NCI-H345 (cell line): Measurements from ENCODE around the gene CNTN6.
"Not testable (repeated sequence)": the region's sequence is repeated elsewhere in the genome, so short reads cannot be mapped to it uniquely, and the experiment has no call there.

ENCODE experiments used
- DNase-seq: peaks from one replicate; lab custom pipeline; 2025; lab: John Stamatoyannopoulos, UW

CNTN6 gene

GRCh38 chr3:1288805-1289494 is 196.1 kb downstream of the CNTN6 start:
- no peak for DNase-seq

- DNase-seq, result no peak
These were observed 199.8 kb downstream of the CNTN6 start for GRCh38 chr3:1292571-1293071.

GRCh38 chr3:1294586-1294985 is 201.8 kb downstream of the CNTN6 start:
- DNase-seq, result no peak

GRCh38 chr3:1318296-1319005 is 225.6 kb downstream of the CNTN6 start:
- DNase-seq, result no peak

DNA sequence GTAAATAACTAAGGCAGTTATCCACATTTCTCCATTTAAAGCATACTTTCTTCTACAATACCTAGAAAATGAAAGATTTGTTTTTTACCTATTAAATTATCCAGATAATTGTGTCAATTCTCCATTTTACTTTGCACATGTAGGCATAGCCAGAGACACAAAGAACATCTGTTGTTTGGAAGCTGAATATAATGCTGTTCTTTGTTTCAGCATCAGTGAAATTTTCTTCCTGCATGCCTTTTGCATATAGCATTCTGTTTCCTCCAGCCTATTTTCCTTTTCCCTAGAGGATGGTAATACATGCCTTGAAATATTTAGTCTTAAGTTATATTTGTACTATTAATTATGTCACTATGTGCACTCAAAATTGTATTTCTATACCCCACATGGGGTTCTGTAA is 233.7 kb downstream of the CNTN6 start:
- DNase-seq, result no peak

DNA sequence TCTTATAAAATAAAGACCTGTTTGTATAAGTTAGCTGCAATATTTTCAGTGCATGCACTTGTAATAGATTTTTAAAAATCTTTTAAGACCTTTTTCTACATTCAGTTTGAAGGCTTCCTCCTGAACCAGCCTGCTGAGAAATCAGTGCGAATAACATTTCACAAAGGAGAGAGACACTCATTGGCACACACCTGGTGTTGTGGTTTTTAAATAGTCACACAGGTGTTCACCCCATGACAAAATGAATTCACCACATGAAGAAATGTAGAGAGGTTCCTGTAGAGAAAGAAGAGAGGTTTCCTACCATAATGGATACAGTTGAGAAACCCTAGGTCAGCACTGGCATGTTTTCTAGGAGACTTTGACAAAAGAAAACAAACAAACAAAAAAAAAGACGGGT is 237.3 kb downstream of the CNTN6 start:
- DNase-seq, result no peak

DNA sequence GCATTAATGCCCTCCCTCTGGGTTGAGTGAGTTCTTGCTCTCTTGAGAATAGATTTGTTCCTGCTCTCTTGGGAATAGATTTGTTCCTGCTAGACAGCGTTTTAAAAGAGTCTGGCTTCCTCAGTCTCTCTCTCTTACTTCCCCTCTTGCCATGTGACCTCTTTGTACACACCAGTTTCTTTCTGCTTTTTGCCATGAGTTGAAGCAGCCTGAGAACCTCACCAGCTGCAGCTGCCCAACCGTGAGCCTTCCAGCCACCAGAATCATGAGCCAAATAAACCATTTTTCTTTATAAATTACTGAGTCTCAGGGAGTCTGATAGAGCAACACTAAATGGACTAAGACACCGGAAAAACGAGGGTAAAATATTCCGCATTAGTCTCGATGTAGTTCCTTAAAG is 253.6 kb downstream of the CNTN6 start:
- no peak for DNase-seq

DNA sequence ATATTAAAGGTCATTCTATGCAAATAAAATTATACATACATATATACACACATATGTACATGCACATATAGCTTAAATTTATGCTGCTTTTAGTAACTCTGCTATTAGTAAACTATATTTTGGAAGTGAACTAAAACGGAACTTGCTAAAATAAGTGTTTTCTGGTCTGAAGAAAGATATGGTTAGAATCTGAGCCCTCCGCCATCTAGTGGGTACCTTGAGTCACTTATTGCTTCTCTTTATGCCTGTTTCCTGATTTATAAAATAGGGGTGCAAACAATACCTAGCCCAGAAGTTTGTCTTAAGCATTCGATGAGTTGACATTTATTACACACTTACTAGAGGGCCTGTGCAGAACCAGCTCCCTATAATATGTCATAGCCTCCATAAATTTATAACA is 255.7 kb downstream of the CNTN6 start:
- no peak for DNase-seq

DNA sequence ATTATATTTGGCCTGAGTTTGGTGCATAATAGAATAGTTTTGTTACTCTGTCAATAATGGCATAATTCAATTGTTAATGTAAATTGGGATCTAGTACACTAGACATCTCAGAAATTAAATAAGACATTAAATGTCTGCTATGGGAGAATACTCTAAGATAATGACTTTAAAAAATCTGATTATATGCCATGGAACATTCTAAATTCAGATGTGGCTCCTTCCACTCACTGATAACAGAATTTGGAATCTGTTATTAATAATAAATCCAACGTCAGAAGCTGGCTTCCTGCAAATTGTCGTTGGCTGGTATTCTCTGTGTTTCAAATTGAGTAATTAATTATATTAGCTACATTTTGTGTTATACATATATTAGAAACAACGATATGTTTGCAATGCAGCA is 258.1 kb downstream of the CNTN6 start:
- DNase-seq, result no peak

DNA sequence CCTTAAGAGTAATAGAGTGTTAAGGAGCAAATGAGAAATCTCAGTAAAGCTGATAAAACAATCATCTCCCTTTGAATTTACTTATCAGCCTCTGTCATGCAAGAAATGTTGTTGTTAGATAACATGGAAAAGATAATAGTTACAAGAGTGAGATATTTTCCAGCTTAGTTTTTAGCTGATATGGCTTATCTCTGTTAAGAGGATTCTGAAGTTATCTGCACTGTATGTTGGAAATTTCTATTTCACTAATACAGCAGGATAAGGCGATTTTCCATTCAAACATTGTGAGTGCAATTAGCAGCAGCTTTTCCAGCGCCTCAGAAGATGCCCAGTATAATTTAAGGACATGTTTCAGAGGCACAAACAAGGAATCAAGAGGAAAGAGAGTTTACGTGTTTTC is 262.9 kb downstream of the CNTN6 start:
- DNase-seq, result no peak

DNA sequence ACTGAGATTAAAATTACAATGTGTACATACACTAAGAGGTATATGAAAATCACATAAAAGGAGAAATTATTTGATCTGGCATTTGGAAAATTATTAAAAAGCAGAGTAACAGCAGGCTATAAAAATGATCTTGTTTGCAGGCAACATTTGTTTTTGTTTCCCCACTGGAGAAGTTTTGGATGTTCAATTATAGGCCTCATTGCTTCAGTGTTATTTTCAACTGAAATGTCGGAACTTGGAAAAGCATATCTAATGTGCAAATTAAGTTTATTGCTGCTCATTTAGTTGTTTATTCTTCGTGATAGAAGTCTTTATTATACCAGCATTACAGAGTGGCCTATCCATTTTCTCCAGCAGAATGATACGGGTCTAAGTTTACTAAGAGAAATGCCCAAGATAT is 263.3 kb downstream of the CNTN6 start:
- DNase-seq, result no peak

GRCh38 chr3:1365528-1365927 is 272.7 kb downstream of the CNTN6 start:
- no peak for DNase-seq

GRCh38 chr3:1374471-1374870 is 281.6 kb downstream of the CNTN6 start:
- no peak for DNase-seq

DNA sequence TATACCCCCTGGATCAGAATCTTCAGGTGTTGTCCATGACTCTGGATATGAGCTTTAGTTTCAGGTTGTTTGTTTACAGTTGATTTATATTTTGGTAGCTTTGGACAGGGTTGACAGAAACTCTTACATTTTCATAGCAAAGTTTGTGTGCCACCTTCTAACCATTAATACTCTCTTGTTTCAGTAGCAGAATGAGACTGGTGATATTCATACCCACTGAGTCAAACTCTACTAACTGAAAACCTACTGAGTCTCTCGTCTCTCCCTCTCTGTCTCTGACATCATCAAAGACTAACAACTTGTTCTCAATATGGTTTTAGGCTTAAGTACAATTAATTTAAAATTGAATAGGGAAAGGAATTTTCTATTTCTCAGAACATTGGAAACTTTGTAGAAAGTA is 282.3 kb downstream of the CNTN6 start:
- DNase-seq, result no peak

- no peak for DNase-seq
These were observed 288.3 kb downstream of the CNTN6 start for GRCh38 chr3:1380926-1381646.

DNA sequence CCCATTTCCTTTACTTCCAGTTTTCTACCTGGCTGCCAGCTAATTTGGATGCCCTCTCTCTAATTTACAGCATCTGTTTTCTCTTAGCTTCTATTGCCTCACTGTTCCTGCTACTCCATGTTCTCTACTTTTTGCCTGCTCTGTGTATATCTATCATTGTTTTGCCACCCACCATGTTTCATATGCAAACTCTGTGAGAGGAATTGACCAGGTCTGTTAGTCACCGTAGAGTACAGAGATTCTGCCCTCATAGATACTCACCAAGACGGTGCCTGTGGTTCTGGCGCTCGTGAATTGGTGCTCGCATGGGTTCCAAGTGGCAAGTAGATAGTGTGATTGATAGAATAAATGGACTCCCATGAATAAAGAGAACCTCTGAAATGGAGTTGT is 288.8 kb downstream of the CNTN6 start:
- DNase-seq, result no peak

DNA sequence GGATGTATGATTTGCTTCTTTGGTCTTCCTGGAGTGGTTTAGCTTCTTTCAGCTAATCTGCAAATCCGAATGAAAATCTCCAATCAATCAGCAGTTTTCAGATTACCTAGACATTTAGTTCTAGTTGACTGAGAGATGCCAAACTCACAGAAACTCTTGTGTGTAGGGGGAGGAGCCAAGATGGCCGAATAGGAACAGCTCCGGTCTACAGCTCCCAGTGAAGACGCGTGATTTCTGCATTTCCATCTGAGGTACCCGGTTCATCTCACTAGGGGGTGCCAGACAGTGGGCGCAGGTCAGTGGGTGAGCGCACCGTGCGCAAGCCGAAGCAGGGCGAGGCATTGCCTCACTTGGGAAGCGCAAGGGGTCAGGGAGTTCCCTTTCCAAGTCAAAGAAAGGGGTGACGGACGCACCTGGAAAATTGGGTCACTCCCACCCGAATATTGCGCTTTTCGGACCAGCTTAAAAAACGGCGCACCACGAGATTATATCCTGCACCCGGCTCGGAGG is 294.6 kb downstream of the CNTN6 start:
- DNase-seq, result not testable (repeated sequence)

DNA sequence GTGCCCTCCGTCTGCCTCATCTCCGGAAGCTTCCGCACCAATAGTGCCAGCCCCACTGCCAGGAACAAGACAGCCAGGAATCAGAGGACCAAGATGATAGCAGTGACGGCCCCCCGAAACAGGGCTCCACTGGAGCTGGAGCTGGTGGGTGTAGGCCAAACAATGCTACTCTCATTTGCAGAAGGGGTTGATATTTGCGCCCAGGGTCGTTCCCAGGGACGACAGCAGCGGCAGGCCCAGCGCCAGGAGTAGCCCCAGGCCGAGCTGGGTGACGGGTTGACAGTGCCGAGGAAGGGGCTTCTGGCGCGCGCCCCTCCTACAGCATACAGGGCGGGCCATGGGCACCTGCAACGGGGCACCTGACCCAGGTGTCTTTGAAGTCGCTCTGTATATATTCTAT is 301.4 kb downstream of the CNTN6 start:
- no peak for DNase-seq

DNA sequence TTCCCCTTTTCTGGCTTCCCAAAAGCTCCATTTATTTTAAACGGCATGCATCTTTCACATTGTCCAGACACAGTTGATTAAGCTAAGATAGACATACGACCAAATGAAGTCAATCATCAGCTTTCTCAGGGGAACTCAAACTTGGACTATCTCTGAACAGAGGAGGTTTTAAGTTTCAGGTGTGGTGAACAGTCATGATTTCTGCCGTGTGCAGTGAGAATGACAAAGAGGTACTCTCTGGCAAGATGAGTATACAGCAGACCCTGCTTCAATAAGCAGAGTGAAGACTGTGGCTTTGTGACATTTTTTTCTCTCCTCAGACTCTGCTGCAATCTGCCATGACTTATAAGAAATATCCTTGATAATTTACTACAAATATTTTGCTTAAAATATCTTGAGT is 307.7 kb downstream of the CNTN6 start:
- no peak for DNase-seq

DNA sequence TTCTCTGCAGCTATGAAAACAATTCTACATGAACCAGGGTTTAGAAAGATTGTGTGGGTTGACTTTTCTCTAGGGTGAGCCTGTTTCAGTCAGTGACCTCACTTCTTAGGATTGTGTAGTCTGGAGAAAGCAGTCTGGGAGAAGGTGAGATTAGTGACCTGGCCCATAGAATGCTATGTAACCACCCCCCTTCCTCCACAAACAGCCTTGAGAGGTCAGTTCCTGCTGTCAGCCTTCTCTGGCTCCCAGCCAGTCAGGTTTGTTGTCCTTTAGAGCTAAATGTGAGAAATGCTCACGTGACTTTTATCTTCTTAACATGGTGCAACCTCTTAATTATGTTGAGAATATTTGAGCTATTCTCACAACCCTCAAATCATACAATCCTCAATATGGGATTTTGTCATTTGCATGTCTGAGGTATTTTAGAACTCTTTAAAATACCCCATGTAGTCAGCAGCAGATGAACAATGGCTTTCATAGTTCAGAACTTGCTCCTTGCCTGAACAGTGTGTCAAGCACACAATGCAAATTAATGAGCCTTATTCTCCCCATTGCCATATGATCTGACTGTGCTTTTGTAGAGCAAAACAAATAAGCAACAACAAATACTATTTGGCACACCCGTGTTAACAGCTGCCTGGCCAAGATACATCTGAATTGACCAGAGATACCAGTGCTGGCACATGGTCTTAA is 311.6 kb downstream of the CNTN6 start:
- DNase-seq, result peak; percentile 66

DNA sequence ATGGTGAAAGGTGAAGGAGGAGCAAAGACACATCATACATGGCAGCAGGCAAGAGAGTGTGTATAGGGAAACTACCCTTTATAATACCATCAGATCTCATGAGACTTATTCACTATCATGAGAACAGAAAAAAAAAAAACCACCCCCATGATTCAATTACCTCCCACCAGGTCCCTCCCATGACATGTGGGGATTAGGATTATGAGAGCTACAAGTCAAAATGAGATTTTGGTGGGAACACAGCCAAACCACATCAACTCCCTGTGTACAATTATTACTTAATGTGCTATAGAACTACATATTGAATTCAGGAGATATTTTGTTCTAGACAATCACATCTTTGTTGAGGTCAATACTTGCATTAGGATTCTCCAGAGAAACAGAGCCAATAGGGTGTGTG is 313.4 kb downstream of the CNTN6 start:
- no peak for DNase-seq

- DNase-seq, result no peak
These were observed 328.8 kb downstream of the CNTN6 start for GRCh38 chr3:1421577-1421976.
